CD4-positive, alpha-beta T cell treated with Interleukin-15 for 1 hour (primary cell): ENCODE measurements around the gene ACP7.
"Not testable (repeated sequence)": the region's sequence is repeated elsewhere in the genome, so short reads cannot be mapped to it uniquely, and the experiment has no call there.

ENCODE experiments used
- DNase-seq: peaks from one replicate; pipeline ENCODE4 v3.0.0-alpha.2; 2020

ACP7 gene

DNA sequence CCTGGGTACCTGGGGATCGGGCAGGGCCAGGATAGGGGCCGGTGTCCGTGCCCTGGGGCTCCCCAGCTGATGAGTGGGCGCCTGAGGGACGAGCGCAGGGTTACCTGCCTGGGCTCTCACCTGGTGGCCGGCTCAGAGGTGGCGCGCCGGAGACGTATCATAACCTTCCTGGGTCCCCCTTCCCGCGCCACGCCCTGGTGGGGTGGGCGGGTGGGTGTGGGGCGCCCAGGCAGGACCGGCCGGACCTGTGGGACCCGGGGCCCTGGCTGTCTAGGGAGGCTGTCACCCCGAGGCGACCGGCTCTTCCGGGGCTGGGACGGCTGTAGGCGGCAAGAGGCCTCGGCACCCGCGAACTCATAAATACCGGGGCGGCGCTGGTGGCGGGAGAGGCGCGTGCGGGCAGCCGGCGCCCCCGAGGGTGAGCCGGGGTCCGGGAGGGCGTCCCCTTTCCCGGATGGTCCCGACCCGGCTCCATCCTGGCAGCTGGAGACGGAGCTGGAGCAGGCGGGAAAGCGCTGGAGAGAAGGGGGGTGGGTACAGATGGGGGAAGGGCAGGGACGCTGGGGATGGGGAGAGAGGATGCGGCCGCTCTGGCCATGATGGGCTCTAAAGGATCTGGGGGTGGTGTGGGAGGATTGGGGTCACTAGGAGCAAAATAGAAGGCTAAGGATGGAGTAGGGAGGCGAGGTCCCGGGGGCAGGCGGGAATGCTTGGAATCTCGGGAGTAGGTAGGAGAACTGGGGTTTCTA lies at the start of gene ACP7:
Gene ACP7 (plus strand): TSS at position 386 of the 749 bp plus-strand sequence. CDS start 902 bp downstream, outside the sequence.
- no peak for DNase-seq

DNA sequence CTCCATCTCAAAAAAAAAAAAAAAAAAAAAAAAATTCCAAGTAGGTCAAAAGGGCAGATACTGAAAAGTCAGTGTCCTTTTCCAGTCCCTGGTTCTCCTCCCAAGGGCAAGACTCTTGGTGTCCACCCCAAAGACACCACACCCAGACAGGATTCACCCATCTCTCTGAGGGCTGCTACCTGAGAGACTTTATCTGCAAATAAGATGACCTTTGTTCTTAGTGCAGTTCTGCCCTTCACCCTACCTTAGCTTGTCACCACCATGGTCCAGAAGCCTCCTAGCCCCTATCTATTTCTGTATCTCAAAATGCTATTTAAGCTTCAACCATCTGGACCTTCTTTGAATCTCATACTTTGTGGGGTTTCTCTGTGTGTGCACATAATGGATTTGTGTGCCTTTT lies 47.6 kb upstream of the ACP7 start:
- DNase-seq = no peak

GRCh38 chr19:39037194-39037593 lies 47.0 kb upstream of the ACP7 start:
- DNase-seq = no peak

- DNase-seq = no peak
These were observed 46.1 kb upstream of the ACP7 start for GRCh38 chr19:39038098-39038497.

DNA sequence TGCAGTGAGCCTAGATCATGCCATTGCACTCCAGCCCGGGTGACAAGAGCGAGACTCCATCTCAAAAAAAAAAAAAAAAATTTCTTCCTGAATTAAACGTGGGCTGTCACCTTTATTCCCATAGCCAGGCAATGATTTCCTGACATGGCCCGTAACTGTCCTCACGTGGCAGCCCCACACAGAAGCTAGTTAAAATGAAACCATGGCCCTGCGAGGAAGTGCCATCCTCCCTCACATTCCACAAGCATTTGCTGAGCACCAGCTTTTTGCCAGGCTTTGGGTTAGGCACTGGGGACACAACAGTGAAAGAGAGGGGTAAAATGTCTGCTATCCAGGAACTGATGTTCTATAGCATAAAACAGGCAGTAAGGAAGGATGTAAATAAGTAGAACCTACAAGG lies 38.7 kb upstream of the ACP7 start:
- no peak for DNase-seq

DNA sequence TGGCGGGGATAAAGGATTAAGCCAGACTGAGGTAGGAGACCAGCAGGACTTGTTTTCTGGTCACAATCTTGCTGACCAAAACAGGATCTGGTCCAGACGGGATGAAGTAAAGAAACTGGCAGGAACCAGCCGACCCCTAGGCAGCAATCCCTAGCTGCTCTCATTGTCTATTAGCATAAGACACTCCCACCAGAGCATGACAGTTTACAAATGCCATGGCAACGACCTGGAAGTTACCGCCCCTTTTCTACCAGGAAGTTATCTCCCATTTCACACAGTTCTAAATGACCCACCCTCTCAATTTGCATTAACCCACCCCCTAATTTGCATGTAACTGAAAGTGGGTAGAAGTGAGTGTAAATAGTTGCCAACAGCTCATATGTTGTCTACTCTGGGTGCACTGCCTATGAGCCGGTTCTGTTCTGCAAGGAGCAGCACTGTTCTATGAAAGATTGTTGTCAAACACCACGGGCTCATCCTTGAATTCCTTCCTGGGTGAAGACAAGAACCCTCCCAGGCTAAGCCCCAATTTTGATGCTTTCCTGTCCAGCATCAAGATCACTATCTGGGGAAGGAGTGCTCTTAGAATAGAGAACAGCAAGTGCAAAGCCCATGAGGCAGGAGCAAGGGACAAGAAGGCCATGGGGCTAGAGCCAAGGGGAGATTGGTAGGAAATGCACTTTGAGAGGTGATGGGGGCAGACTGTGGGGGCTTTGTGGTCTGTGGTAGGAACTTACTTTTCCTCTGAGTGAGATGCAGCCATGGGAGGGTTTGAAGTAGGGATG lies 37.9 kb upstream of the ACP7 start:
- no peak for DNase-seq

GRCh38 chr19:39047073-39047472 lies 37.1 kb upstream of the ACP7 start:
- no peak for DNase-seq

GRCh38 chr19:39052243-39052746 lies 31.9 kb upstream of the ACP7 start:
- DNase-seq = peak; percentile 65

GRCh38 chr19:39052846-39053245 lies 31.3 kb upstream of the ACP7 start:
- no peak for DNase-seq

DNA sequence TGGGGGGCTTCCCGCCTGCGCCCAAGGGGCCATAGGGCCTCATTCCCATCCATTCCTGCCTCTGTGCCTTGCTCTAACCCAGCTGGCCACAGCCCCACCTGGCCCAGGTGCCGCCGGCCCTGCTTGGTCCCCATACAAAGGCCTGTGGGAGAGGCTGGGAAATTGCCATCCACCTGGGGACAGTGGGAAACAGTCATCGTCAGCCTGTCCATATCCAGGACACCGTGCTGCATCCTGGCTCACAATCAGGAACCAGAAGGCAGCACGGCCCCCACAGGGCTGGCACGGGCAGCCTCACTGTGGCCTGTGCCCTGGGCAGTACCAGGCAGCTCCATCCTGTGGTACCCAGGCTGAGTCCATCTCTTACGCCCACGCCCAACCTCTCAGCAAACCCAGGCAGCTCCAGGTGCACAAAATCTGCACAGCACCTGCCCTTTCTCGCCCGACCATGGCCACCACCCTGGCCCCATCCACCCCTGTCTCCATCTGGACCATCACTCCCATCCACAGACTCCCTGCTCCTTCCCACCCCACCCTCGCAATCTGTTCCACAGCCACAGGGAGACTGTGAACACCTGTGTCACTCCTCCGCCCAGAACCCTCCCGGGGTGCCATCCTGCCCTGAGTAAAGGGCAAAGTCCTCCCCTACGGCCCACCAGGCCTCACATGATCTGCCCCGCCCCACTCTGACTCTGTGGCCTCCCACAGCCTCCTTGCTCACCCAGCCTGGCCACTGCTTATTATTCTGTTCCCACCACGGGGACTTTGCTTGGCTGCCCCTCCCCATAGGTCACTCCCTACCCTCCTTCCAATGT lies 30.7 kb upstream of the ACP7 start:
- no peak for DNase-seq

GRCh38 chr19:39054091-39054470 lies 30.1 kb upstream of the ACP7 start:
- no peak for DNase-seq

GRCh38 chr19:39057615-39058014 lies 26.6 kb upstream of the ACP7 start:
- DNase-seq = no peak

GRCh38 chr19:39059302-39059701 lies 24.9 kb upstream of the ACP7 start:
- DNase-seq = no peak

- no peak for DNase-seq
These were observed 24.0 kb upstream of the ACP7 start for GRCh38 chr19:39060171-39060570.

GRCh38 chr19:39064405-39064804 lies 19.8 kb upstream of the ACP7 start:
- DNase-seq = no peak

- DNase-seq = no peak
These were observed 18.2 kb upstream of the ACP7 start for GRCh38 chr19:39065928-39066327.

- no peak for DNase-seq
These were observed 17.1 kb upstream of the ACP7 start for GRCh38 chr19:39067104-39067503.

DNA sequence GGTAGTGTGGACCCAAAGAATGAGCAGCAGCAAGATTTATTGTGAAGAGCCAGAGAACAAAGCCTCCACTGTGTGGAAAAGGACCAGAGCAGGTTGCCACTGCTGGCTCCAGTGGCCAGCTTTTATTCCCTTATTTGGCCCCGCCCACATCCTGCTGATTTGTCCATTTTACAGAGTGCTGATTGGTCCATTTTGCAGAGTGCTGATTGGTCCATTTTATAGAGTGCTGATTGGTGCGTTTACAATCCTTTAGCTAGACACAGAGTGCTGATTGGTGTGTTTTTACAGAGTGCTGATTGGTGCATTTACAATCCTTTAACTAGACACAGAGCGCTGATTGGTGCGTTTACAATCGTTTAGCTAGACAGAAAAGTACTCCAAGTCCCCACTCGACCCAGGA lies 15.9 kb upstream of the ACP7 start:
- DNase-seq = not testable (repeated sequence)

DNA sequence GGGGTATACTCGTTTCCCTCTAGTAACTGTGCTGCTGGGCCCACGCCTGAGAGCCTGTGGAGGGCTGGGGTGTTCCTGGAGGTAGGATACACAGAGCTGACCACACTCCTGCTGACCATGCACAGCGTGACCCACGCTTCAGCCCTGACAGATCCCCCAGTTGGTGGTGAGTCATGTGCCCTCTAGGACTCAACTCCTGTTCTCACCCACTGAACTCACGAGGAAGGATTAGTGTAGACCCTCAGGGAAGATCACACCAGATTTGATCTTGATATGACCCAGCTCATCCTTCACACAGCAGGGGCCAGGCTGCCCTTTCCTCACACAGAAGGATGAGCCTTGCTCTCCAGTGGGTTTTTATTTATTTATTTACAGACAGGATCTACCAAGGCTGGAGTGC lies 13.3 kb upstream of the ACP7 start:
- DNase-seq = no peak

DNA sequence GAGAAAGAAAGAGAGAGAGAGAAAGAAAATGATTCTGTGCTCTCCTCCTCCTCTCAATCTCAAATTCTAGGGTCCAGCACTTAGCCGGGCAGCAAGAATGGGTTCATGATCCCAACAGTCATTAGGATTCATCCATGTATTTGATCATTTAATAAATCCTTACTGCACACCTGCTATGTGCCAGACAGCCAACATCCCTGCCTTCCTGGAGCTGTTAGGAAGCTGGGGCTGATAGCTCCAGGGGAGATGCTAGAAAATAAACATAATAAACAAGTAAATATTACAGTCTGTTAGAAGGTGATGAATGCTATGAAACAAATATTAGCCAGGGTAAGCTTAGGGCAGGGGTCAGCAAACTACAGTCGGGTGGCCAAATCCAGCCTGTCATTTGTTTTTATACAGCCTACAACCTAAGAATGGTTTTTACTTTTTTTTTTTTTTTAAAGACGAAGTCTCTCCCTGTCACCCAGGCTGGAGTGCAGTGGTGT lies 9.9 kb upstream of the ACP7 start:
- no peak for DNase-seq

DNA sequence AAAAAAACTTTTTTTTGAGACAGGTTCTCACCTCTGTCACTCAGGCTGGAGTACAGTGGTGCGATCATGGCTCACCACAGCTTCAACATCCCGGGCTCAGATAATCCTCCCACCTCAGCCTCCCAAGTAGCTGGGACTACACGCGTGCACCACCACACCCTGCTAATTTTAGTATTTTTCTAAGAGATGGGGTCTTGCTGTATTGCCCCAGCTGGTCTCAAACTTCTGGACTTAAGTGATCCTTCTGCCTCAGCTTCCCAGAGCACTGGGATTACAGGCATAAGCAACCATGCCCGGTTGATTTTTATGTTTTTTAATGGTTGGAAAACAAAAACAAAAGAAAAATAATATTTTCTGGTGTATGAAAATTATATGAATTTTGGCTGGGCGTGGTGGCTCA lies 9.2 kb upstream of the ACP7 start:
- DNase-seq = no peak

GRCh38 chr19:39077323-39077722 lies 6.8 kb upstream of the ACP7 start:
- no peak for DNase-seq
